ENCODE measurements around the gene PRRG1. TPM values are rescaled to one million over a fixed set of nuclear protein-coding genes. Genes with fewer than 3 reads are reported as not detected.
"Not testable (repeated sequence)": the region's sequence is repeated elsewhere in the genome, so short reads cannot be mapped to it uniquely, and the experiment has no call there.

The PRRG1 gene
- total RNA-seq, 2 donors from 2014 or later, result 5.4 to 15.0 TPM

DNA sequence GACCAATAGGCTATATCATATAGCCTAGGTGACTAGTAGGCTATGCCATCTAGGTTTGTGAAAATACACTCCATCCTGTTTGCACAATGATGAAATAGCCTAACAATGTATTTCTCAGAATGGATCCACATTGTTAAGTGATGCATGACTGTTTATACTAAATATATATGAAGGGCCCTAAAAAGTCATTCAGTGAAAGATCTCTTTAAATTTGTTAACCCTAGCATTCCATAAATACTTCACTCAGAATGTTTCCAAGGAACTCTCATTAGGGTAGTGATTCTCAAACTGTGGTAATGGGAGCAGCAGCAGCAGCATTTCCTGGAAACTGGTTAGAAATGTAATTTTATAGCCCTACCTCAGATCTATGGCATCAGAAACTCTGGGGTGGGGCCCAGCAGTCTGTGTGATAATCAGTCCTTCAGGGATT is 74.9 kb downstream of the PRRG1 start:
- H3K9ac ChIP-seq (ENCODE audit: low read depth in 2 of 2, low read length in 2 of 2), result no peak overlapping the region
- no peak overlapping the region for H3K27ac ChIP-seq
- H3K9me3 ChIP-seq, result no peaks in the 10 kb centered on the region
- intact Hi-C loops (cut with DNase I), result no loop called here
- H3K4me3 ChIP-seq, result no peak overlapping the region
- no peaks in the 10 kb centered on the region for H3K27me3 ChIP-seq
- H3K4me1 ChIP-seq, result no peaks in the 10 kb centered on the region
- TF ChIP-seq, protein P1, sequence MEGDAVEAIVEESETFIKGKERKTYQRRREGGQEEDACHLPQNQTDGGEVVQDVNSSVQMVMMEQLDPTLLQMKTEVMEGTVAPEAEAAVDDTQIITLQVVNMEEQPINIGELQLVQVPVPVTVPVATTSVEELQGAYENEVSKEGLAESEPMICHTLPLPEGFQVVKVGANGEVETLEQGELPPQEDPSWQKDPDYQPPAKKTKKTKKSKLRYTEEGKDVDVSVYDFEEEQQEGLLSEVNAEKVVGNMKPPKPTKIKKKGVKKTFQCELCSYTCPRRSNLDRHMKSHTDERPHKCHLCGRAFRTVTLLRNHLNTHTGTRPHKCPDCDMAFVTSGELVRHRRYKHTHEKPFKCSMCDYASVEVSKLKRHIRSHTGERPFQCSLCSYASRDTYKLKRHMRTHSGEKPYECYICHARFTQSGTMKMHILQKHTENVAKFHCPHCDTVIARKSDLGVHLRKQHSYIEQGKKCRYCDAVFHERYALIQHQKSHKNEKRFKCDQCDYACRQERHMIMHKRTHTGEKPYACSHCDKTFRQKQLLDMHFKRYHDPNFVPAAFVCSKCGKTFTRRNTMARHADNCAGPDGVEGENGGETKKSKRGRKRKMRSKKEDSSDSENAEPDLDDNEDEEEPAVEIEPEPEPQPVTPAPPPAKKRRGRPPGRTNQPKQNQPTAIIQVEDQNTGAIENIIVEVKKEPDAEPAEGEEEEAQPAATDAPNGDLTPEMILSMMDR (IDR thresholded peaks at IDR 0.05), result no peak
- DNase-seq, result no peak
- H3K36me3 ChIP-seq, result no peaks in the 10 kb centered on the region

DNA sequence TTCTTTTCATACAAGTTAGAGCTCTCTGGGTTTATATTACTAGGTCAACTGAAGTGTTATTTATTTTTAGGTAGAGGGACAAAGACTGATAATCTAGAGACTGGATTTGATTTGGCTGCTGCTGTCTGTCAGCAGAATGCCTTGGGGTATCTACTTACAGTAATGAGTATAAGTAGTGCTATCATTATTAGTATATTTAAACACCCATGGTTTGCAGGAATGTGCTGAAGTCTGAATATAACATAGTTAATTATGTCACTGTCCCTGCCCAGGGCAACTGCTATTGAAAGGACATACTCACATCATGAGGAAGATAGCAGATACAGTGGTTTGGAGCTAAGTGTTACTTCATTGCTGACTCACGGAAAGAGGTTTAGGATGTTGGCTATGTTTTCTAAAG is 76.2 kb downstream of the PRRG1 start:
- Histone ChIP-seq H3K27ac (no peak overlapping the region), H3K4me1 (no peaks in the 10 kb centered on the region), H3K27me3 (no peaks in the 10 kb centered on the region), H3K36me3 (no peaks in the 10 kb centered on the region), H3K9ac (ENCODE audit: low read depth in 2 of 2, low read length in 2 of 2) (no peak overlapping the region), H3K4me3 (no peak overlapping the region), H3K9me3 (no peaks in the 10 kb centered on the region)
- DNase-seq, result no peak
- TF ChIP-seq, protein P1 (IDR thresholded peaks at IDR 0.05), result no peak
- intact Hi-C loops (cut with DNase I), result no loop called here

DNA sequence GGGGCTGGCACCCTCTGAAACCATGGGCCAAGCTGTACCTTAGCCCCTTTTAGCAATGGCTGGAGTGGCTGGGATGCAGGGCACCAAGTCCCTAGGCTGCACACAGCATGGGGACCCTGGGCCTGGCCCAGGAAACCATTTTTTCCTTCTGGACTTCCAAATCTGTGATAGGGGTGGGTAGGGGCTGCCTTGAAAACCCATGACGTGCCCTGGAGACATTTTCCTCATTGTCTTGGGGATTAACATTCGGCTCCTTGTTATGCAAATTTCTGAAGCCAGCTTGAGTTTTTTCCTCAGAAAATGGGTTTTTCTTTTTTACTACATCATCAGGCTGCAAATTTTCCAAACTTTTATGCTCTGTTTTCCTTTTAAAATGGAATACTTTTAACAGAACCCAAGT is 79.8 kb downstream of the PRRG1 start:
- H3K4me1 ChIP-seq; DNase-seq; H3K27ac ChIP-seq; H3K9ac ChIP-seq (ENCODE audit: low read depth in 2 of 2, low read length in 2 of 2); intact Hi-C loops (cut with DNase I); H3K36me3 ChIP-seq; H3K27me3 ChIP-seq; H3K9me3 ChIP-seq; H3K4me3 ChIP-seq: not testable (repeated sequence)

DNA sequence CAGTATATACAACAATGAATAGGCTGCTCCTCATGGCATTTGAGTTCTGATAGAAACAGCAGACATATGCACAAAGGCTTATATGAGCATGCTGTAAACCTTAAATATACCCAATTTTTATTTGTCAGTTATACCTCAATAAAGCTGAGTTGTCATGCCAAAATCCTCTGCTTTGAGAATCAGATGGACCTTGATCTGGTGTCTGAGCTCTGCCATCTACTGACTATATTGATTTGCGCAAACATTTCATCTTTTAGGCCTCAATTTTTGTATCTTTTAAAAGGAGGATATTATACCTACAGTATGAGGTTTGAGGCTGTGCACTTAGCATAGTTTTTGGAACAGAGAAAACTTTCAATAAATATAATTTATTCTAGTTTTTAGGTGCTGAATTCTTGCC is 85.2 kb downstream of the PRRG1 start:
- no peak for DNase-seq
- H3K4me1 ChIP-seq, result no peaks in the 10 kb centered on the region
- intact Hi-C loops (cut with DNase I), result no loop called here
- H3K4me3 ChIP-seq, result no peak overlapping the region
- no peak overlapping the region for H3K27ac ChIP-seq
- no peaks in the 10 kb centered on the region for H3K9me3 ChIP-seq
- H3K9ac ChIP-seq (ENCODE audit: low read depth in 2 of 2, low read length in 2 of 2), result no peak overlapping the region
- TF ChIP-seq, protein P1 (IDR thresholded peaks at IDR 0.05), result no peak
- H3K36me3 ChIP-seq, result no peaks in the 10 kb centered on the region
- H3K27me3 ChIP-seq, result no peaks in the 10 kb centered on the region

- Histone ChIP-seq H3K27ac (no peak overlapping the region), H3K27me3 (no peaks in the 10 kb centered on the region), H3K4me3 (no peak overlapping the region), H3K9ac (ENCODE audit: low read depth in 2 of 2, low read length in 2 of 2) (no peak overlapping the region), H3K9me3 (no peaks in the 10 kb centered on the region), H3K36me3 (no peaks in the 10 kb centered on the region), H3K4me1 (no peaks in the 10 kb centered on the region)
- TF ChIP-seq, protein P1 (IDR thresholded peaks at IDR 0.05), result no peak
- intact Hi-C loops (cut with DNase I), result no loop called here
- no peak for DNase-seq
Observed at GRCh38 chrX:37437160-37437559, 88.0 kb downstream of the PRRG1 start.

DNA sequence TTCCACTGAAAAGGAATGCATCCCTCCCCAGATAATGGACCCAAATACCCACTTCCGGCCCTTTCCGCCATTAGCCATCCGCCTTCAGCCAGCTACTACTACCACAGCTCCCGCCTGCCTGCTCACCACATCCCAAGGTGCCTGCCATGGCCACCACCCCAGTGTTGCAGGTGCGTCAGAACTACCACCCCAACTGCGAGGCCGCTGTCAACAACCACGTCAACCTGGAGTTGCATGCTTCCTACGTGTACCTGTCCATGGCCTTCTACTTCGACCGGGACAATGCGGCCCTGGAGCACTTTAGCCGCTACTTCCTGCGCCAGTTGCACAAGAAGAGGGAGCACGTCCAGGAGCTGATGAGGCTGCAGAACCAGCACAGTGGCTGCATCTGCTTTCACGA is 92.2 kb downstream of the PRRG1 start:
- Histone ChIP-seq H3K4me1 (no peaks in the 10 kb centered on the region), H3K9me3 (no peaks in the 10 kb centered on the region), H3K4me3 (no peak overlapping the region), H3K27ac (no peak overlapping the region), H3K9ac (ENCODE audit: low read depth in 2 of 2, low read length in 2 of 2) (no peak overlapping the region), H3K36me3 (no peaks in the 10 kb centered on the region), H3K27me3 (no peaks in the 10 kb centered on the region)
- DNase-seq, result no peak
- TF ChIP-seq, protein P1 (IDR thresholded peaks at IDR 0.05), result no peak
- intact Hi-C loops (cut with DNase I), result no loop called here
